ACHN (cell line): ENCODE results near the gene ID2.
A peak's percentile ranks its signal among the peaks of the same experiment; 100 is the strongest.

Source experiments
- DNase-seq: peaks from one replicate; pipeline ENCODE4 v3.0.0-alpha.2; 2015
- in situ Hi-C: cut with HindIII; loops from 2 replicates; pipeline ENCODE4 v1.10.0; 2017; ENCODE audit warnings: low sequenced_read_pairs, low pct_ligation_motif_present, low pct_unique_long_range_greater_than_20kb

ID2 gene

GRCh38 chr2:8681786-8682692 is at the start of gene ID2:
Gene ID2, plus strand, starts transcription at chr2:8682056. Its CDS starts 110 bp downstream, at chr2:8682166.
- DNase-seq, result peak; percentile 99
- in situ Hi-C loops, result no loop called here

- no peak for DNase-seq
- in situ Hi-C loops, result no loop called here
These were observed 49.1 kb upstream of the ID2 start for GRCh38 chr2:8632755-8633154.

DNA sequence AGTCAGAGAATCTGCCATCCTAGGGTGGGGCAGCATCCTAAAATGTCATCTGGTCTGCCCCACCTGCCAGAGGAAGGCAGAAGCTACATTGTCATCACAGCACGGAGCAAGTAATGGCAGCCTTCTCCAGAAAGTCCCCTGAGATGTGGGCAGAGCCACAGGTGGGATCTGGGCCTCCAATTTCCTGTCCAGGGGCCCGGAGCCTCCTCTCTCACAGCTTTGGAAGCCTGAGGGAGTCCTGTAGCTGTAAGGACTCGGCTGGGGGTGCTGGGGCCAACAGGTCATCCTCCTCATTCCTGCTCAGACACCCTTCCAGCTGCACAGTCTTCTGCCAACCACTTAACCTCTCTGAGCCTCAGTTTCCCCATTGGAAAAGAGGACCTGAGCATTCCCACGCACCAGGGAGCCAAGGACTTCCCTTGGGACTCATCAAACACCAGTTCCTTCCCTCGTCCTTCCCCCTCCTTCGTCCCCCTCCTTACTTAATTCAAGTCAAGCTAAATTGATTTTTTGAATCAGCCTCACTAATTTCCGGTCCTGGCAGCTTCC is 48.6 kb upstream of the ID2 start:
- no peak for DNase-seq
- in situ Hi-C loops, result no loop called here

DNA sequence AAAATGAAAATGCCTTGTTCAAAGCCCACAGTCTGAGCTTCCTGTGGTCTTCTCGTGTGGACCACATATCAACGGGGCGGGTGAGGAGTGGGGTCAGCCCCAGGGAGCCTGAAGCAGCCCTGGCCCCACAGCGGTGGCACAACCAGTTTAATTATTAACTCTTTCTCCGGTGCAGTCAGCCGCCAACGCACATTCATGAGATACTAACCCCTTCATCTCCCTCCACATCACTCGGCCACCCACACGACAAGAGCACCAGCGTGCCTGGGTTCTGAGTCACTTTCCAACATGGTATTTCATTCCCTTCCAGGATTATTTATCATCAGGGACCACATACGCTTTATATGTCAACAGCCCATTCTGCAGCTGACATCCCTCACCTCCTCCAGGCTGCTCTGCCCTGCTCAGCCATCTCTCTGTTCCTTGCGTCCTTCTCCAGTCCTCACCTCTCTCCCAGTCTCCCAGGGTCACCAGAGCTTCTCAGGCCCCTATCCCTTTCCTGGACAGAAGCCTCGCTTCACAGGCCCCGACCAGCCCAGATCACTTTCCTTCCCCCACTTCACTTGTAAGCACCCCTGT is 48.0 kb upstream of the ID2 start:
- in situ Hi-C loops, result no loop called here
- DNase-seq, result peak; percentile 99

- no peak for DNase-seq
- in situ Hi-C loops, result no loop called here
These were observed 47.2 kb upstream of the ID2 start for GRCh38 chr2:8634466-8635172.

- in situ Hi-C loops, result no loop called here
- no peak for DNase-seq
These were observed 45.8 kb upstream of the ID2 start for GRCh38 chr2:8636041-8636491.

DNA sequence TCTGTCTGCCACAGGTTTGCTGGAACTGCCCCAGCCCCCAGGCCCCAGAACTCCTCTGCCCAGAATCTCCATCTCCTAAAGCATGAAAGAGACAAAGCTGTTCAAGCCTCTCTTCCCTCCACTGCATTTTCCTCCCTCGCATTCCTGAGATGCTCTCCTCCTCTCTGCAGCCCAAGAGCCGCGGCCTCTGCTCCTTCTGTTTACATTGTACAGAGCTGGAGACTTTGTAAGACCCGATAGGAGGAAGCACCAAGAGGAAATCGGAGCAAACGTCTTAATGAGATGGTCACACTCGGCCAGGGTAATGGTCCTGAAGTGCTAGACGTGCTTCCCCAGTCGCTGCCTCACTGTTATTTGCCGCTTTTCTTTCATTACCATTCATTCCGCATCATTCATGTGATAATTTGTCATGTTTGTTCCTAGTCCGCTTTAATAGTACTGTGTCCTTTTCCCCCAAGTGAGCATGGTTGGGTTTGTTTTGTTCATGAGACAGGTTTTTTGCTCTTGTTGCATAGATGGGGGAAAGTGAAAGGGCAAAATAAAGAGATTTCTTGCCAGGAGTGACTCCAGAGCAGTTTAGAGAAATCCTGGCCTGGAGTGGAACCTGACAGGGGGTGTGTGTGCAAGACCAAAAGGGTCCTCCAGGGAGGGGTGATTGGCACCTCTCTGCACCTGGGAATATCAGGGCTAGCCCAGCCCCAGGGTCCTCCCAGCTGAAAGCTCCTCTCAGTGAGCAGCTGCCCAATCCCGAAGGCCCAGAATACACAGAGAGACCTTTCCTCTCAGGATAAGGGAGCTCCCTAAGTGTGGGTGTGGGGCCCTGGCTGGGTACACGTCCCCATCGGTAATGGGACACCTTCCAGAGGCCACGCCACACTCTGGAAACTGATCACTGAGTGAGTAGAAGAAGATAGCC is 44.9 kb upstream of the ID2 start:
- peak; percentile 63 for DNase-seq
- in situ Hi-C loops, result no loop called here

GRCh38 chr2:8638327-8638726 is 43.5 kb upstream of the ID2 start:
- in situ Hi-C loops, result no loop called here
- DNase-seq, result no peak

DNA sequence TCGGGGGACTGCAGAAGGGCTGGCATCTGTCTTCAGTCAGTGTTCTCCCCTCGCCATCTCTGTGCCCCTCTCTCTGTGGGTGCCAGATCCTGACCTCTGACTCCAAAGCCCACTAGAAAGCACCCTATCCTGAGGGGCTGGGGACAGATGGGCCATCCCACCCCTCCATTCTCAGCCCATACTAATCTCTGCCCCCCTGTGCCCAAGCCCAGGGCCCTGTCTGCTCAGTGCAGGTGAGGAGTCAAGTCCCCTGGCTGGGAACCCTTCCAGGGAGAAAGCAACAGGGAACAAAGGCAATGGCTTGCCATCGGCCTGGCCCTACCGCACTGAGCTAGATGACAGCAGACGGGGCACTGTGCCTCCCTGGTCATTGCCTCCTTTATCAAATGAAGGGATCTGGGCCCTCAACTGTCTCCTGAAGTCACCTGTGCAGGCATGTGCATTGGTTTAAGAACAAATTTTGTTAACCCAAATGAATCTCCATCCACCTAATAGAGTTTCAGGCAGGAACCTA is 42.7 kb upstream of the ID2 start:
- no peak for DNase-seq
- in situ Hi-C loops, result no loop called here

- in situ Hi-C loops, result no loop called here
- no peak for DNase-seq
These were observed 41.4 kb upstream of the ID2 start for GRCh38 chr2:8640498-8640897.

- in situ Hi-C loops, result no loop called here
- no peak for DNase-seq
These were observed 40.4 kb upstream of the ID2 start for GRCh38 chr2:8641301-8641965.

DNA sequence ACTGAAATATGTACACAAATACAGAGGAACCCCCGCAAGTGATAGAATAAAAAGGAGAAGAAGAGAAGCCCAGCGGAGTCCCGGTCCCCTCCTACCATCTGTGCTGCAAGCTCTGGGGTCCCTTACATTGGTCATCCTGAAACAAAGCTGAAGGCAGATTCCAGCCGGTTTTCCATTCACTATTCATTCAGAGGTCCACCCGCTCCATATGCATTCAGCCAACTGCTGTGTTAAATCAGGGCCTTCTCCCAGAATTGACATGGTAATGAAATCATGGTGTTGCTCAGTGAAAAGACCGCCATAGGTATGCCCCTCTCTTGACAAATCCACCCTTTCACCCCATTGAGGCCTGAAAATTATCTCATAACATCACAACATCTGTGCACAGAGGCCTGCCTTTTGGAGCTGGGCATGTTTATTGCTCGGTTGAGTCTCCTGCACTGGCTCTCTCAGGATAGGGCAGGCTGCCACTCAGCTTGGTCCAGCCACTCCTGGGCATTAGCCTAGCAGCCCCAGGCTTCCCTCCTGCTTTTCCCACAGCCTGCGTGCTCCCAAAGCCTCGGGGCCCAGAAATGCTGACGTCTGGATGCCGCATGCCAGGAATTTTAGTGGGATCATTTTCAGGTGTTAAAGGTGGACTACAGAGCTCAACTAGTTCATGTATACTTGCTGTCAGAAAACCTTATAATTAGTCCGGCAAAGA is 39.3 kb upstream of the ID2 start:
- DNase-seq, result no peak
- in situ Hi-C loops, result no loop called here

GRCh38 chr2:8643250-8643995 is 38.4 kb upstream of the ID2 start:
- no peak for DNase-seq
- in situ Hi-C loops, result no loop called here

GRCh38 chr2:8643996-8644356 is 37.9 kb upstream of the ID2 start:
- no peak for DNase-seq
- in situ Hi-C loops, result no loop called here

GRCh38 chr2:8644605-8645175 is 37.2 kb upstream of the ID2 start:
- in situ Hi-C loops, result no loop called here
- DNase-seq, result no peak

GRCh38 chr2:8645176-8645831 is 36.6 kb upstream of the ID2 start:
- in situ Hi-C loops, result no loop called here
- DNase-seq, result no peak
